ENCODE measurements around the gene C6orf136.

C6orf136 gene

GRCh38 chr6:30682143-30683117 is 35.5 kb downstream of the C6orf136 start:
- peak; percentile 75 for DNase-seq (ENCODE audit: low read depth)
- peak overlapping the region; percentile 88 for H3K4me3 ChIP-seq (replicated peaks; ENCODE audit: low read depth, low read length)
- TF ChIP-seq, protein P1, sequence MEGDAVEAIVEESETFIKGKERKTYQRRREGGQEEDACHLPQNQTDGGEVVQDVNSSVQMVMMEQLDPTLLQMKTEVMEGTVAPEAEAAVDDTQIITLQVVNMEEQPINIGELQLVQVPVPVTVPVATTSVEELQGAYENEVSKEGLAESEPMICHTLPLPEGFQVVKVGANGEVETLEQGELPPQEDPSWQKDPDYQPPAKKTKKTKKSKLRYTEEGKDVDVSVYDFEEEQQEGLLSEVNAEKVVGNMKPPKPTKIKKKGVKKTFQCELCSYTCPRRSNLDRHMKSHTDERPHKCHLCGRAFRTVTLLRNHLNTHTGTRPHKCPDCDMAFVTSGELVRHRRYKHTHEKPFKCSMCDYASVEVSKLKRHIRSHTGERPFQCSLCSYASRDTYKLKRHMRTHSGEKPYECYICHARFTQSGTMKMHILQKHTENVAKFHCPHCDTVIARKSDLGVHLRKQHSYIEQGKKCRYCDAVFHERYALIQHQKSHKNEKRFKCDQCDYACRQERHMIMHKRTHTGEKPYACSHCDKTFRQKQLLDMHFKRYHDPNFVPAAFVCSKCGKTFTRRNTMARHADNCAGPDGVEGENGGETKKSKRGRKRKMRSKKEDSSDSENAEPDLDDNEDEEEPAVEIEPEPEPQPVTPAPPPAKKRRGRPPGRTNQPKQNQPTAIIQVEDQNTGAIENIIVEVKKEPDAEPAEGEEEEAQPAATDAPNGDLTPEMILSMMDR (IDR thresholded peaks at IDR 0.05; ENCODE audit: low read length, missing control alignments) = no peak

GRCh38 chr6:30683183-30683979 is 36.4 kb downstream of the C6orf136 start:
- peak; percentile 15 for DNase-seq (ENCODE audit: low read depth)
- H3K4me3 ChIP-seq (replicated peaks; ENCODE audit: low read depth, low read length) = peak overlapping the region; percentile 88
- TF ChIP-seq, protein P1 (IDR thresholded peaks at IDR 0.05; ENCODE audit: low read length, missing control alignments) = no peak

DNA sequence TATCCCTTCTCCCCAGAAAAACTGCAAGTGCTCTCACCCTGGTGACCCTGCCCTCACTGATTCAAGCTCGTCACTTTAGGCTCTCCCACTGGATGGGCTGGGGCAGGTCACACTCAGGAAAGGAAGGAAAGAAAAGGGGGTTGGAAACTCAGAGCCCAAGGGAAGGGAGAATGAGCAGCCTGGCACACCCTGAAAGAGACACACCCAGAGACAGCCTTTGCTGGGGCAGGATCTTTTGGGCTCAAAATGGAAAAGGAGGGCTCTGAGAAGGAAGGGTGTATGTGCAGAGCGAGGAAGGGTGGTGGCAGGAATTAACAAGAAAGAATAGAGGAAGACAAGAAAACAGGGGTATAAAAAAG is 37.0 kb downstream of the C6orf136 start:
- H3K4me3 ChIP-seq (replicated peaks; ENCODE audit: low read depth, low read length) = peak overlapping the region; percentile 88
- TF ChIP-seq, protein P1 (IDR thresholded peaks at IDR 0.05; ENCODE audit: low read length, missing control alignments) = no peak

GRCh38 chr6:30684386-30685156 is 37.6 kb downstream of the C6orf136 start:
- TF ChIP-seq, protein P1 (IDR thresholded peaks at IDR 0.05; ENCODE audit: low read length, missing control alignments) = no peak
- peak overlapping the region; percentile 88 for H3K4me3 ChIP-seq (replicated peaks; ENCODE audit: low read depth, low read length)
- DNase-seq (ENCODE audit: low read depth) = peak; percentile 50

More for the DNA sequence above, 37.0 kb downstream of the C6orf136 start:
- no peak for DNase-seq (ENCODE audit: low read depth)

DNA sequence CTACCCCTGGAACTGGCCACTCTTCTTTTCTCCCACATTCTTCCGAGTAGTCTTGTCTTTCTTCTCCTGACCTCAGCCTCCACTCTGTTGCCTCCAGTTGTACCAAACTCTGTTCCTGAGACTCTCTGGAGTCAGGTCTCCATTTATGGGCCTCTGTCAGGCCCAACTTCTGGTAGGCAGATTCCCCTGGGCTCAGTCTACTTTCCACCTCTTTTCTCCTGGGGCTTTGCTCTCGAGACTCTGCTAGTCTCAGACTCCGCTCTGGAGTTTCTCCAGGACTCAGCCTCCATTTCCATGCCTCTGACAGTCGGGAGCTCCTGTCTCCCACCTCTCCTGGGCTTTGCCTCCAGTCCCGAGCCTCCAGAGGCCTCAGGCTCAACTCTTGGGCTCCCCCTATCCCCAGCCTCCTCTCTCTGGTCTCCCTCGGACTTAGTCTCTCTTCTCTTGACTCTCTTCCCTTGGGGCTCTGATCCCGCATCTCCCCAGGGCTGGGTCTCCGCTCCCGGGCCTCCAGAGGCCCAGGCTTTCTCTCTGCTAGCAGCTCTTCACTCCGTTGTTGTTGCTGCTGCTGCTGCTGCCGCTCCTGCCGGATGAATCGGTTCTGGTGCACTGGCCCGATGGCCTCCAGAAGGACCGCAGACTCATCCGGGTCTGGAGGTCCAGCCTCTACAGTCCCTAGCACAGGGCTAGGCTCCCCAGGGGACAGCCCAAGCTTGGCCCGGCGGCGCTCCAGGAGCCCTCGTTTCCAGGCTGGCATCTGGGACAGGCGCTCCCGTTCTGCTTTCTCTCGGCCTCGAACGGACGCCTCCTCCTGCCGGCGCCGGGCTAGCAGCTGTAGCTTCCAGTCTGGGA is 38.5 kb downstream of the C6orf136 start:
- DNase-seq (ENCODE audit: low read depth) = peak; percentile 37
- TF ChIP-seq, protein P1 (IDR thresholded peaks at IDR 0.05; ENCODE audit: low read length, missing control alignments) = peak; percentile 32
- H3K4me3 ChIP-seq (replicated peaks; ENCODE audit: low read depth, low read length) = peak overlapping the region; percentile 88

Data from fibroblast of pulmonary artery (primary cell).